Measurements from ENCODE around the gene FRY. TPM values are rescaled to one million over a fixed set of nuclear protein-coding genes. Genes with fewer than 3 reads are reported as not detected.

Gene FRY
- total and polyA plus RNA-seq, 9 of the 15 experiments (the other 6 are each of a cell fraction or from before 2014, with no cell fraction given) = 0.03 to 0.31 (median 0.11) TPM; not detected in 3

GRCh38 chr13:31997641-31998040 lies 33.9 kb upstream of the FRY start (continued):
- TF ChIP-seq RBM14 (IDR thresholded peaks at IDR 0.05; ENCODE audit: borderline replicate concordance, insufficient read depth, low read depth, low read length) (no peak), FOXP4 (CRISPR knock-in tag; IDR thresholded peaks at IDR 0.05; ENCODE audit: borderline replicate concordance) (no peak), MTA3 (IDR thresholded peaks at IDR 0.05; ENCODE audit: borderline replicate concordance) (no peak), RERE (CRISPR knock-in tag; IDR thresholded peaks at IDR 0.05; ENCODE audit: borderline replicate concordance) (no peak)

All from K562 (cell line).